Measurements from ENCODE around the gene DEK. TPM values are rescaled to one million over a fixed set of nuclear protein-coding genes. Genes with fewer than 3 reads are reported as not detected.
A peak's percentile ranks its signal among the peaks of the same experiment; 100 is the strongest.
"Not testable (repeated sequence)": the region's sequence is repeated elsewhere in the genome, so short reads cannot be mapped to it uniquely, and the experiment has no call there.

DEK gene, protein sequence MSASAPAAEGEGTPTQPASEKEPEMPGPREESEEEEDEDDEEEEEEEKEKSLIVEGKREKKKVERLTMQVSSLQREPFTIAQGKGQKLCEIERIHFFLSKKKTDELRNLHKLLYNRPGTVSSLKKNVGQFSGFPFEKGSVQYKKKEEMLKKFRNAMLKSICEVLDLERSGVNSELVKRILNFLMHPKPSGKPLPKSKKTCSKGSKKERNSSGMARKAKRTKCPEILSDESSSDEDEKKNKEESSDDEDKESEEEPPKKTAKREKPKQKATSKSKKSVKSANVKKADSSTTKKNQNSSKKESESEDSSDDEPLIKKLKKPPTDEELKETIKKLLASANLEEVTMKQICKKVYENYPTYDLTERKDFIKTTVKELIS
- 100 to 1,000 TPM; 105 to 320 (median 140) TPM for polyA plus RNA-seq (ENCODE audit: insufficient read length in 12 of 12)
- long read RNA-seq, donor 1, transcript DEK-202 (11 exons, 3,427 nt): major isoform, 11 of 116 reads
- long read RNA-seq, donor 1, partial matches to known transcripts: 101 of 116 reads
- long read RNA-seq, donor 1, other reads (novel, unspliced or antisense): 0 of 116 reads
- long read RNA-seq, donor 2, transcript DEK-202 (11 exons, 3,427 nt): major isoform, 16 of 33 reads
- long read RNA-seq, donor 2, partial matches to known transcripts: 17 of 33 reads
- long read RNA-seq, donor 2, other reads (novel, unspliced or antisense): 0 of 33 reads
- long read RNA-seq, donor 3, transcript DEK-202 (11 exons, 3,427 nt): major isoform, 7 of 12 reads
- long read RNA-seq, donor 3, partial matches to known transcripts: 5 of 12 reads
- long read RNA-seq, donor 3, other reads (novel, unspliced or antisense): 0 of 12 reads
- long read RNA-seq, donor 4, transcript DEK-202 (11 exons, 3,427 nt): major isoform, 10 of 11 reads
- long read RNA-seq, donor 4, partial matches to known transcripts: 0 of 11 reads
- long read RNA-seq, donor 4, other reads (novel, unspliced or antisense): 0 of 11 reads
- long read RNA-seq, donor 5, transcript DEK-202 (11 exons, 3,427 nt): major isoform, 11 of 60 reads
- long read RNA-seq, donor 5, partial matches to known transcripts: 45 of 60 reads
- long read RNA-seq, donor 5, other reads (novel, unspliced or antisense): 0 of 60 reads
- long read RNA-seq, donor 6, transcript DEK-202 (11 exons, 3,427 nt): major isoform, 11 of 14 reads
- long read RNA-seq, donor 6, partial matches to known transcripts: 0 of 14 reads
- long read RNA-seq, donor 6, other reads (novel, unspliced or antisense): 0 of 14 reads
- long read RNA-seq, donor 7, transcript DEK-202 (11 exons, 3,427 nt): major isoform, 8 of 14 reads
- long read RNA-seq, donor 7, partial matches to known transcripts: 6 of 14 reads
- long read RNA-seq, donor 7, other reads (novel, unspliced or antisense): 0 of 14 reads
- long read RNA-seq, donor 8, transcript DEK-202 (11 exons, 3,427 nt): major isoform, 13 of 50 reads
- long read RNA-seq, donor 8, partial matches to known transcripts: 36 of 50 reads
- long read RNA-seq, donor 8, other reads (novel, unspliced or antisense): 0 of 50 reads
- long read RNA-seq, donor 9, transcript DEK-202 (11 exons, 3,427 nt): major isoform, 5 of 33 reads
- long read RNA-seq, donor 9, partial matches to known transcripts: 27 of 33 reads
- long read RNA-seq, donor 9, other reads (novel, unspliced or antisense): 0 of 33 reads
- long read RNA-seq, donor 10, transcript DEK-202 (11 exons, 3,427 nt): major isoform, 15 of 47 reads
- long read RNA-seq, donor 10, partial matches to known transcripts: 31 of 47 reads
- long read RNA-seq, donor 10, other reads (novel, unspliced or antisense): 0 of 47 reads
- long read RNA-seq, donor 11, transcript DEK-202 (11 exons, 3,427 nt): major isoform, 14 of 63 reads
- long read RNA-seq, donor 11, partial matches to known transcripts: 44 of 63 reads
- long read RNA-seq, donor 11, other reads (novel, unspliced or antisense): 0 of 63 reads

GRCh38 chr6:18264219-18264922 lies at the start of gene DEK:
TSS of gene DEK (minus strand) at chr6:18264530. CDS start at chr6:18263987, 543 bp downstream.
- peak; percentile 88 for DNase-seq

DNA sequence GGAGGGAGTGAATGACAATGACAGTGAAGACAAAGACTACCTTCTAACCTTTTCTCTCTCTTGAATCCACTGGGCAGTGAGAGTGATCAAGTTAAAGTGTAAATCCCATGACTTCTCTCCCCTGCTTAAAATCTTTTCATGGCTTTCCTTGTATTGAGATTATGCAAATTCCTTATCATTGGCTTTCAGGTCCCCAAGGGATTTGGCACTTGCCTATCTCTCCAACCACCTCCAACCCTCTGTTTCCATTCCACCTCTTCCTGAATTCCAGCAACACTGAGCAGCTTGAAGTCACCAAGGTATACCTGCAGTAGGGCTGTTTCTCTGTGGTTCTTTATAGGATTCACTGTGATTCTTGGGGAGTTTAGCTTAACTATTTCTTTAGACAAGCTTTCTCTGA lies 48.0 kb upstream of the DEK start:
- no peak for DNase-seq

GRCh38 chr6:18310010-18310409 lies 45.7 kb upstream of the DEK start:
- DNase-seq: not testable (repeated sequence)

DNA sequence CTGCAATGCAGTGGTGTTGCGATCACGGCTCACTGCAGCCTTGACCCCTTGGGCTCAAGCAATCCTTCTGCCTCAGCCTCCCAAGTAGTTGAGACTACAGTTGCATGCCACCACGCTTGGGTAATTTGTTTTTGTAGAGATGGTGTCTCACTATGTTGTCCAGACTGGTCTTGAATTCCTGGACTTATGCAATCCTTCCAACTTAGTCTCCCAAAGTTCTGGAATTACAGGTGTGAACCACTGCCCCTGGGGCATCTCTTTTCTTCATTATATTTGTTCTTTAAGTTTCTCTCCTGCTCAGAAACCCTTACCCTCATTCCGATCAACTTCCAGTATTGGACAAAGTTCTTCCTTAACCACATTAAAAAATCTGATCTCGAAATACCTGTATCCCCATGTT lies 44.7 kb upstream of the DEK start:
- no peak for DNase-seq

DNA sequence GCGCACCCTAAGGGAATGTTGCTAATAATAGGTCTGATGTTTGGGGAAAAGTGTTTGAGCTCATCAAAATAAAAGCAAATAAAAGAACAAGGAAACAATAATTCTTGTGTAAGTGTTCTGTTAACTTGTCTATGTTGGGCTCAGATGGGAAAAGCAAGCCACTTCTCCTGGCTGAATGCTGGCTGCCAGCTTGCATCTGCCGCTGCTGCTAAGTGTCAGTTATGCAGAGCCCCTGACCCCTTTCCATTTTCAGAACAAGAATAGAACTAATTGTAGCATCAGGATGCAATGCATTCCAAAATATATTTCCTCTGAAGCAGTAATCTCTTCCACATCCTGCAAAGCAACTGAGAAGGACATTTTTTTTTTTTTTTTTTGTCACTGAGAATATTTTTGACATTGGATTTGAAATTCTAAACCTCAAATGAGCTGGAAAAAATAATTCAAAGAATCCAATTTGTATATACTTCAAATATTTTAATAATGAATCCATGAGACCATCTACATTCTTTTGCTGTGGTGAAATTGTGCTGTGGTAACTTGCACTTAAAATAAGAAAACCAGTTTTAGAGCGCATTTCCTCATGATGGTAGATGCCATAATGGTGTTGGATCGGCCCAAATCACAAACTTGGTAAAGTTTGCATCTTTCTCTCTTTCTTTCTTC lies 43.9 kb upstream of the DEK start:
- DNase-seq: no peak

DNA sequence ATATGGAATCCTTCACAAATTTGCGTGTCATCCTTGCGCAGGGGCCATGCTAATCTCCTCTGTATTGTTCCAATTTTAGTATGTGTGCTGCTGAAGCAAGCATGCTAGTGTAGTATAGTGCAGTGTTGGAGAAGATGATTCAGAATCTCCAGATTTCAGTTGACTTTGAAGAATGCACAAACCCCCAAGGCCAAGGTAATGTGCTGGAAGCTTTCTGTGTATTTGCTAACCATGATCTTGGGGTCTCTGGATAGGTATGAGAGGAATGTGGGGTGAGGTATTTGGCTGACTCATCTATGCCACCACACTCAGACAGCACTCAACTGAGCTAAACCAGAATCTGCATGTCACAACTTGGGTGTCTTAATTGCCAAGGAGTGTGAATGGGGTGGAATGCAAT lies 42.6 kb upstream of the DEK start:
- DNase-seq: no peak

- no peak for DNase-seq
Measured at GRCh38 chr6:18302561-18303439, 38.5 kb upstream of the DEK start.

GRCh38 chr6:18293076-18293904 lies 29.0 kb upstream of the DEK start:
- no peak for DNase-seq

- no peak for DNase-seq
Measured at GRCh38 chr6:18289283-18289682, 25.0 kb upstream of the DEK start.

GRCh38 chr6:18284261-18284660 lies 19.9 kb upstream of the DEK start:
- no peak for DNase-seq

DNA sequence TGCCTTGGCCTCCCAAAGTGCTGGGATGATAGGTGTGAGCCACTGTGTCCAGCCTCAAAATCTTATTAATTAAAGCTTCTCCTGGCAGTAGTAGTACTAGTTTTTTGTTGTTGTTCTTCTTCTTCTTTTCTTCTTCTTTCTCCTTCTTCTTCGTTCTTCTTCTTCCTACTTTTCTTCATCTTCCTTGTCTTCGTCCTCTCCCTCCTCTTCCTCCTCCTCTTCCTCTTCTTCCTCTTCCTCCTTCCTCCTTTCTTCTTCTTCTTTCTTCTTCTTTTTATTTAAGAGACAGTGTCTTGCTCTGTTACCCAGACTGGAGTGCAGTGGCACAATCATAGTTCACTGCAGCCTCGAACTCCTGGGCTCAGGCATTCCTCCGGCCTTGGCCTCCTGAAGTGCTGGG lies 17.2 kb upstream of the DEK start:
- DNase-seq: no peak

- DNase-seq: no peak
Measured at GRCh38 chr6:18280084-18280483, 15.8 kb upstream of the DEK start.

GRCh38 chr6:18279422-18279821 lies 15.1 kb upstream of the DEK start:
- no peak for DNase-seq

DNA sequence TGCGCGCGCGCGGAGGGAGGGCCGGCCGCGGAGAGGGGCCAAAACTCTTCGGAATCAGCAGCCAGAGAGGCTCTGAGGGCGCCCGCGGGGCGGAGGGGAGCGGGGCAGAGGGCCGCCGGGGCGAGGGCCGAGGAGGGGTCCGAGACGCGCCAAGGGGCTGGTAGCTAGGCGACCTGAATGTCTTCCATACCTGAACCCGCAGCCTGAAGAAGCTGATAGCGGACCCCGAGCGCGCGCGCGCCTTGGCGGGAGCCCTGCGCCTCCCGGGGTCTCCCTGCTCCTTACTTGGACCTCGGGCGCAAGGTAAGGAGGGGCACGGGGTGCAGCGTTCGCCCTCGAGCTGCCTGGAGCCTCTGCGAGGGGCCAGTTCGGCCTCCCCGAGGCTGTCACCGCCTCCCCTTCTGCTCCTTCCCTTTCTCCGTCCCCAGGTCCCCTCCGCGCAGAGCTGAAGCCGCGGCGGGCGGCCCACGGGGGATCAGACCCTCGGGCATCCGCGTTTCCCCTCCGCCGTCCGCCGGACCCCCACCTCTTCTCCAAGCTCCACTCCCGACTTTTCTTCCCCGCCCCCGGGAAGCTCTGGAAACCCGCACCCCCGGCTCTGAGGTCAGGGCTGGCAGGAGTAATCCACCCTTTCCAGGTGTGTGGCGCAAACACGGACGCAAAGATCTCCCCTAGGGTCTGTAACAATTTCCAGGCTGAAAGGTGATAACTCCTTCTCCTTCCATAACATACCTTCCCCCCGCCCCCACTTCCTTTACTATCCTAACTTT lies 13.1 kb upstream of the DEK start:
- DNase-seq: no peak

DNA sequence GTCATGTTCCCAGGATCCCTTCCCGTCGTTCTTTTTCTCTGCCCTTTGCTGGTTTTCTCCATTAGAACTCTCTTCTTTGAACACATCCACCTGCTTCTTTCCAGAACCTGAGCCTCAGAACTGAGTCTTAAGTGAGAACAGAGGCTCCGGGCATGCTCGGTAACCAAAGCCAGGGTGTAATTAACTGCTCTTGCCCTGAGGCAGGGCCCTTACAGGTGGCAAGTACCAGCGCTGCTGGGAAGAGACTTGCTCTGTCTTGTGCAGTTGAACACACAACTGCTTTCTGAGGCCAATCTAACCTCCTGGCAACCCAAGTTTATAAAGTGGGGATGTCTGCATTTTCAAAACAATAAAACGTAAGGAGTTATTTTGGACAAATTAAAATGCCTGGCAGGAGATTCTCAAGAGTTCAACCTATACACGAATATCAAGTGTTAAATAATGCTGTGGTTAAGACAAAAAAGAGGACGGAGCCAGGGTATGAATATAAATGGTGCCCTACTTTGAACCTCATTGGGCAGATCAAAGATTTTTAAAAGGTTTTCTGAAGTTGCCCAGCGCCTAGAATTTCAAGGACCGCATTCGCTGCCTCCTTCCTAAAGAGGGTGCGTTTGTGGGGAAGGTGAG lies 12.4 kb upstream of the DEK start:
- no peak for DNase-seq

GRCh38 chr6:18270216-18270615 lies 5.9 kb upstream of the DEK start:
- DNase-seq: no peak
